ENCODE measurements around the gene ROPN1L. TPM values are rescaled to one million over a fixed set of nuclear protein-coding genes. Genes with fewer than 3 reads are reported as not detected.
"Not testable (repeated sequence)": the region's sequence is repeated elsewhere in the genome, so short reads cannot be mapped to it uniquely, and the experiment has no call there.

ROPN1L gene
- total RNA-seq, 2 donors from 2014 or later, result 34.9 TPM; not detected in 1

GRCh38 chr5:10507575-10508096 lies 66.0 kb downstream of the ROPN1L start:
- Histone ChIP-seq H3K36me3 (no peaks in the 10 kb centered on the region), H3K4me1 (replicated peaks) (no peaks in the 10 kb centered on the region), H3K27ac (no peak overlapping the region), H3K27me3 (replicated peaks; ENCODE audit: insufficient read depth) (no peaks in the 10 kb centered on the region), H3K4me3 (no peak overlapping the region), H3K9me3 (no peaks in the 10 kb centered on the region)
- intact Hi-C loops (cut with DNase I), result no loop called here
- TF ChIP-seq CTCF (IDR thresholded peaks at IDR 0.05) (no peak), POLR2A (IDR thresholded peaks at IDR 0.05) (no peak), POLR2AphosphoS5 (IDR thresholded peaks at IDR 0.05) (peak; percentile 5)
- WGBS, result 42% methylated on average over 3 of the region's 3 CpGs
- no peak for DNase-seq (ENCODE audit: low spot score)

DNA sequence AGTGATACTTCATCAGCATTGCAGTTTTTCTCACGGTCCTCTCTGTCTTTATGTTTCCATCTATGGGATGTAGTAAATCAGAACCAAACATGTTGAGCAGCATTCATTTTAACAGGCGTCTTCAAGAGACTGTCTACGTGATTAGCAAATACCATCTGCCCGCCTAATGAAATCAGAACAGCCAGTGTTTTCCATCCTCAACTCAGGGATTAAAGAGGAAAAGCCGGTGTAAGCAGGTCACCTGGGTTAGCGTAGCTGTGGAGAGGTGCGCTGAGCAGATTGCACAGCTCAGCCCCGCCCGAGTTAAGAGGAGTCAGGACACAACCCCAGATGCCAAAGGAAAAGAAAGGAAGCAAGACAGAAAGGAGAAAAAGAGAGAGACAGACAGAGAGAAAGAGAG lies 67.9 kb downstream of the ROPN1L start:
- no peaks in the 10 kb centered on the region for H3K9me3 ChIP-seq
- H3K27me3 ChIP-seq (replicated peaks; ENCODE audit: insufficient read depth), result no peaks in the 10 kb centered on the region
- H3K36me3 ChIP-seq, result no peaks in the 10 kb centered on the region
- no peak overlapping the region for H3K27ac ChIP-seq
- no peak for TF ChIP-seq POLR2AphosphoS5 (IDR thresholded peaks at IDR 0.05)
- no peak for TF ChIP-seq CTCF (IDR thresholded peaks at IDR 0.05)
- no peak for TF ChIP-seq POLR2A (IDR thresholded peaks at IDR 0.05)
- intact Hi-C loops (cut with DNase I), result no loop called here
- WGBS, result 61% methylated on average over 9 of the region's 9 CpGs
- no peak for DNase-seq (ENCODE audit: low spot score)
- H3K4me1 ChIP-seq (replicated peaks), result no peaks in the 10 kb centered on the region
- no peak overlapping the region for H3K4me3 ChIP-seq

DNA sequence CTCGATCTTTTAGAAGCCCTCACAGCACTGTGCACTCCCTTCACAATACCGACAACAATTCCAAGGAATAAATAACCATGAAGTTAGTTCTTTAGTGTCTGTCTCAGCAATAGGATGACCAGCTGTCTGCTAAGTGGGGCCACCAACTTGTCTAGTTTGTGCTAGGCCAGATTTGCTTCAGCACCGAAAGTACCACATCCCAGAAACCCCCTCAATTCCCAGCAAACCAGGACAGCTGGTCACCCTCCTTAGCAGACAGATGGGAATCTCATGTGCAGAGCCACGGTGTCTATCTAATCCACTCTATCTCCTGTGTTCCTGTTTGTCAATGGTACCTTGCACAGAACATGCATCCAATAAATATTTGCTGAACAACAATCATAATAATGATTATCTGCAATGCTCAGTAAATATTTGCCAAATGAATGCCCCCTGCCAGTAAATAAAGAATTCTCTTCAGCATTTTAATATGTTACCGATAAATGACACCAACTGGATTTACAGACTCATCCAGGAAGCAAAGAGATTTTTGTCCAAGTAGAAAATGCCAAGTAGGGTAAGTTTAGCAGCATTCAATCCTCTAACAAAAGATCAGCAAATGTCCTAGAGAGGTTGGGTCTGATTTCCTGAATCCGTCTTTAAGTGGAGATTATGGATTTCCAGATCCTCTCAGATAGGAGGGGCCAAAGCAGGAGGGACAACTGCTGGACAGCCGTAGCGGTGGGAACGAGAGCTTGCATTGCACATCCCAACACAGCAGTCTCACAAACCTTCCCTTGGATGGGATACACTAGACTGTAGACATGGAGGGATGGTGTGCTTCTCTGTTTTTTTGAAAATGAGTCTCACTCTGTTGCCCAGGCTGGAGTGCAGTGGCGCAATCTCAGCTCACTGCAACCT lies 70.3 kb downstream of the ROPN1L start:
- Histone ChIP-seq H3K9me3 (no peaks in the 10 kb centered on the region), H3K27ac (no peak overlapping the region), H3K36me3 (no peaks in the 10 kb centered on the region), H3K27me3 (replicated peaks; ENCODE audit: insufficient read depth) (no peaks in the 10 kb centered on the region), H3K4me3 (no peak overlapping the region), H3K4me1 (replicated peaks) (no peaks in the 10 kb centered on the region)
- TF ChIP-seq POLR2A (IDR thresholded peaks at IDR 0.05), result no peak
- no peak for TF ChIP-seq CTCF (IDR thresholded peaks at IDR 0.05)
- TF ChIP-seq POLR2AphosphoS5 (IDR thresholded peaks at IDR 0.05), result no peak
- 74% methylated on average over 10 of the region's 10 CpGs for WGBS
- intact Hi-C loops (cut with DNase I), result no loop called here
- no peak for DNase-seq (ENCODE audit: low spot score)

- H3K4me1 ChIP-seq (replicated peaks), result no peaks in the 10 kb centered on the region
- H3K4me3 ChIP-seq, result no peak overlapping the region
- no peaks in the 10 kb centered on the region for H3K9me3 ChIP-seq
- intact Hi-C loops (cut with DNase I), result no loop called here
- no peaks in the 10 kb centered on the region for H3K36me3 ChIP-seq
- DNase-seq (ENCODE audit: low spot score), result no peak
- no peak overlapping the region for H3K27ac ChIP-seq
- H3K27me3 ChIP-seq (replicated peaks; ENCODE audit: insufficient read depth), result no peaks in the 10 kb centered on the region
- WGBS, result 62% methylated on average over 10 of the region's 10 CpGs
- TF ChIP-seq POLR2AphosphoS5 (IDR thresholded peaks at IDR 0.05) (no peak), POLR2A (IDR thresholded peaks at IDR 0.05) (no peak), CTCF (IDR thresholded peaks at IDR 0.05) (no peak)
These were observed 72.1 kb downstream of the ROPN1L start for GRCh38 chr5:10513501-10514442.

DNA sequence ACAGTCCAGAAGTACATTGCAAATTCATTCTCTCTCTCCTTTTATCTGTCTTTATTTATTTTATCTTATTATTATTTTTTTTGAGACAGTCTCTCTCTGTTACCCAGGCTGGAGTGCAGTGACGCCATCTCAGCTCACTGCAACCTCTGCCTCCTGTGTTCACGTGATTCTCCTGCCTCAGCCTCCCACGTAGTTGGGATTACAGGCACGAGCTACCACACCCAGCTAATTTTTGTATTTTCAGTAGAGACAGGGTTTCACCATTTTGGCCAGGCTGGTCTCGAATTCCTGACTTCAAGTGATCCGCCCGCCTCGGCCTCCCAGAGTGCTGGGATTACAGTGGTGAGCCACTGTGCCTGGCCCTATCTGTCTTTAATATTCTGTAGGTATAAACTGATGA lies 72.9 kb downstream of the ROPN1L start:
- H3K4me3 ChIP-seq; DNase-seq (ENCODE audit: low spot score); intact Hi-C loops (cut with DNase I); H3K27me3 ChIP-seq (replicated peaks; ENCODE audit: insufficient read depth); H3K4me1 ChIP-seq (replicated peaks); H3K9me3 ChIP-seq; H3K36me3 ChIP-seq; H3K27ac ChIP-seq: not testable (repeated sequence)
- 89% methylated on average over 8 of the region's 8 CpGs for WGBS
